Measurements from ENCODE around the gene CYP8B1.

Gene CYP8B1

GRCh38 chr3:42873221-42873982, 2.3 kb downstream of the CYP8B1 start:
- no peaks in the 10 kb centered on the region for H3K9me3 Mint-ChIP-seq
- no peaks in the 10 kb centered on the region for H3K36me3 Mint-ChIP-seq
- no peaks in the 10 kb centered on the region for H3K27me3 Mint-ChIP-seq
- no peak overlapping the region for H3K27ac Mint-ChIP-seq
- no peak overlapping the region for H3K4me3 Mint-ChIP-seq
- no peaks in the 10 kb centered on the region for H3K4me1 Mint-ChIP-seq

GRCh38 chr3:42872718-42873117, 3.0 kb downstream of the CYP8B1 start:
- no peaks in the 10 kb centered on the region for H3K4me1 Mint-ChIP-seq
- no peak overlapping the region for H3K27ac Mint-ChIP-seq
- H3K27me3 Mint-ChIP-seq = no peaks in the 10 kb centered on the region
- H3K4me3 Mint-ChIP-seq = no peak overlapping the region
- no peaks in the 10 kb centered on the region for H3K9me3 Mint-ChIP-seq
- H3K36me3 Mint-ChIP-seq = no peaks in the 10 kb centered on the region

- Mint-ChIP-seq H3K27me3 (no peaks in the 10 kb centered on the region), H3K9me3 (no peaks in the 10 kb centered on the region), H3K4me1 (no peaks in the 10 kb centered on the region), H3K36me3 (no peaks in the 10 kb centered on the region), H3K4me3 (no peak overlapping the region), H3K27ac (no peak overlapping the region)
Observed at GRCh38 chr3:42871592-42872196, 4.0 kb downstream of the CYP8B1 start.

GRCh38 chr3:42868841-42869240, 6.8 kb downstream of the CYP8B1 start:
- no peaks in the 10 kb centered on the region for H3K36me3 Mint-ChIP-seq
- no peaks in the 10 kb centered on the region for H3K27me3 Mint-ChIP-seq
- H3K9me3 Mint-ChIP-seq = no peaks in the 10 kb centered on the region
- no peak overlapping the region for H3K4me3 Mint-ChIP-seq
- no peaks in the 10 kb centered on the region for H3K4me1 Mint-ChIP-seq
- H3K27ac Mint-ChIP-seq = no peak overlapping the region

- Mint-ChIP-seq H3K4me1 (no peaks in the 10 kb centered on the region), H3K9me3 (no peaks in the 10 kb centered on the region), H3K4me3 (no peak overlapping the region), H3K27me3 (no peaks in the 10 kb centered on the region), H3K36me3 (no peaks in the 10 kb centered on the region), H3K27ac (no peak overlapping the region)
Observed at GRCh38 chr3:42867138-42867537, 8.5 kb downstream of the CYP8B1 start.

- no peaks in the 10 kb centered on the region for H3K9me3 Mint-ChIP-seq
- H3K27me3 Mint-ChIP-seq = peaks cover 4% of the 10 kb centered on the region
- H3K36me3 Mint-ChIP-seq = no peaks in the 10 kb centered on the region
- no peak overlapping the region for H3K27ac Mint-ChIP-seq
- H3K4me1 Mint-ChIP-seq = no peaks in the 10 kb centered on the region
- no peak overlapping the region for H3K4me3 Mint-ChIP-seq
Observed at GRCh38 chr3:42865256-42865655, 10.4 kb downstream of the CYP8B1 start.

- Mint-ChIP-seq H3K36me3 (no peaks in the 10 kb centered on the region), H3K9me3 (no peaks in the 10 kb centered on the region), H3K4me1 (no peaks in the 10 kb centered on the region), H3K27me3 (peaks cover 4% of the 10 kb centered on the region), H3K4me3 (no peak overlapping the region), H3K27ac (no peak overlapping the region)
Observed at GRCh38 chr3:42864321-42864950, 11.2 kb downstream of the CYP8B1 start.

- no peaks in the 10 kb centered on the region for H3K4me1 Mint-ChIP-seq
- no peak overlapping the region for H3K27ac Mint-ChIP-seq
- no peaks in the 10 kb centered on the region for H3K36me3 Mint-ChIP-seq
- peaks cover 6% of the 10 kb centered on the region for H3K27me3 Mint-ChIP-seq
- H3K9me3 Mint-ChIP-seq = no peaks in the 10 kb centered on the region
- no peak overlapping the region for H3K4me3 Mint-ChIP-seq
Observed at GRCh38 chr3:42856544-42856943, 19.1 kb downstream of the CYP8B1 start.

- no peak overlapping the region for H3K27ac Mint-ChIP-seq
- H3K4me3 Mint-ChIP-seq = no peak overlapping the region
- H3K27me3 Mint-ChIP-seq = peaks cover 6% of the 10 kb centered on the region
- no peaks in the 10 kb centered on the region for H3K9me3 Mint-ChIP-seq
- H3K36me3 Mint-ChIP-seq = no peaks in the 10 kb centered on the region
- no peaks in the 10 kb centered on the region for H3K4me1 Mint-ChIP-seq
Observed at GRCh38 chr3:42855547-42856380, 19.9 kb downstream of the CYP8B1 start.

GRCh38 chr3:42855219-42855546, 20.5 kb downstream of the CYP8B1 start:
- Mint-ChIP-seq H3K27me3 (peaks cover 2% of the 10 kb centered on the region), H3K4me1 (no peaks in the 10 kb centered on the region), H3K27ac (no peak overlapping the region), H3K36me3 (no peaks in the 10 kb centered on the region), H3K9me3 (no peaks in the 10 kb centered on the region), H3K4me3 (no peak overlapping the region)

- Mint-ChIP-seq H3K4me3 (no peak overlapping the region), H3K9me3 (no peaks in the 10 kb centered on the region), H3K36me3 (no peaks in the 10 kb centered on the region), H3K27ac (no peak overlapping the region), H3K27me3 (peaks cover 2% of the 10 kb centered on the region), H3K4me1 (no peaks in the 10 kb centered on the region)
Observed at GRCh38 chr3:42853739-42854302, 21.9 kb downstream of the CYP8B1 start.

- H3K4me3 Mint-ChIP-seq = no peak overlapping the region
- no peaks in the 10 kb centered on the region for H3K9me3 Mint-ChIP-seq
- no peak overlapping the region for H3K27ac Mint-ChIP-seq
- no peaks in the 10 kb centered on the region for H3K4me1 Mint-ChIP-seq
- no peaks in the 10 kb centered on the region for H3K36me3 Mint-ChIP-seq
- peaks cover 2% of the 10 kb centered on the region for H3K27me3 Mint-ChIP-seq
Observed at GRCh38 chr3:42853056-42853455, 22.6 kb downstream of the CYP8B1 start.

GRCh38 chr3:42852441-42852840, 23.2 kb downstream of the CYP8B1 start:
- H3K27ac Mint-ChIP-seq = no peak overlapping the region
- no peak overlapping the region for H3K4me3 Mint-ChIP-seq
- no peaks in the 10 kb centered on the region for H3K9me3 Mint-ChIP-seq
- H3K36me3 Mint-ChIP-seq = no peaks in the 10 kb centered on the region
- H3K27me3 Mint-ChIP-seq = peaks cover 2% of the 10 kb centered on the region
- peaks cover 5% of the 10 kb centered on the region for H3K4me1 Mint-ChIP-seq

GRCh38 chr3:42851228-42851834, 24.3 kb downstream of the CYP8B1 start:
- no peaks in the 10 kb centered on the region for H3K36me3 Mint-ChIP-seq
- no peak overlapping the region for H3K27ac Mint-ChIP-seq
- H3K4me3 Mint-ChIP-seq = no peak overlapping the region
- peaks cover 15% of the 10 kb centered on the region for H3K4me1 Mint-ChIP-seq
- H3K27me3 Mint-ChIP-seq = no peaks in the 10 kb centered on the region
- H3K9me3 Mint-ChIP-seq = no peaks in the 10 kb centered on the region

GRCh38 chr3:42850263-42850662, 25.4 kb downstream of the CYP8B1 start:
- H3K9me3 Mint-ChIP-seq = no peaks in the 10 kb centered on the region
- no peak overlapping the region for H3K27ac Mint-ChIP-seq
- H3K4me3 Mint-ChIP-seq = no peak overlapping the region
- peaks cover 15% of the 10 kb centered on the region for H3K4me1 Mint-ChIP-seq
- no peaks in the 10 kb centered on the region for H3K36me3 Mint-ChIP-seq
- H3K27me3 Mint-ChIP-seq = no peaks in the 10 kb centered on the region
